ENCODE data around the gene NPHP4.
"Not testable (repeated sequence)": the region's sequence is repeated elsewhere in the genome, so short reads cannot be mapped to it uniquely, and the experiment has no call there.

NPHP4 gene

GRCh38 chr1:6030132-6030531 lies 37.9 kb upstream of the NPHP4 start:
- no peaks in the 10 kb centered on the region for H3K4me1 ChIP-seq
- H3K4me3 ChIP-seq = no peak overlapping the region
- no peaks in the 10 kb centered on the region for H3K36me3 ChIP-seq (replicated peaks)
- no peaks in the 10 kb centered on the region for H3K27me3 ChIP-seq (ENCODE audit: low read depth)
- DNase-seq (ENCODE audit: low spot score in 2 of 2) = no peak
- in situ Hi-C loops (cut with MboI; ENCODE audit: low sequenced_read_pairs) = no loop called here
- no peaks in the 10 kb centered on the region for H3K9me3 ChIP-seq

- no peak overlapping the region for H3K4me3 ChIP-seq
- no peaks in the 10 kb centered on the region for H3K27me3 ChIP-seq (ENCODE audit: low read depth)
- in situ Hi-C loops (cut with MboI; ENCODE audit: low sequenced_read_pairs) = no loop called here
- DNase-seq (ENCODE audit: low spot score in 2 of 2) = no peak
- no peaks in the 10 kb centered on the region for H3K36me3 ChIP-seq (replicated peaks)
- no peaks in the 10 kb centered on the region for H3K9me3 ChIP-seq
- H3K4me1 ChIP-seq = no peaks in the 10 kb centered on the region
Measured at GRCh38 chr1:6029351-6029750, 37.1 kb upstream of the NPHP4 start.

- DNase-seq (ENCODE audit: low spot score in 2 of 2) = no peak
- no peak overlapping the region for H3K4me3 ChIP-seq
- no peaks in the 10 kb centered on the region for H3K4me1 ChIP-seq
- no peaks in the 10 kb centered on the region for H3K9me3 ChIP-seq
- H3K27me3 ChIP-seq (ENCODE audit: low read depth) = no peaks in the 10 kb centered on the region
- in situ Hi-C loops (cut with MboI; ENCODE audit: low sequenced_read_pairs) = no loop called here
- no peaks in the 10 kb centered on the region for H3K36me3 ChIP-seq (replicated peaks)
Measured at GRCh38 chr1:6028042-6028850, 36.0 kb upstream of the NPHP4 start.

- H3K36me3 ChIP-seq (replicated peaks) = no peaks in the 10 kb centered on the region
- H3K27me3 ChIP-seq (ENCODE audit: low read depth) = no peaks in the 10 kb centered on the region
- H3K4me3 ChIP-seq = no peak overlapping the region
- in situ Hi-C loops (cut with MboI; ENCODE audit: low sequenced_read_pairs) = no loop called here
- no peaks in the 10 kb centered on the region for H3K9me3 ChIP-seq
- DNase-seq (ENCODE audit: low spot score in 2 of 2) = no peak
- H3K4me1 ChIP-seq = no peaks in the 10 kb centered on the region
Measured at GRCh38 chr1:6027591-6027990, 35.4 kb upstream of the NPHP4 start.

- Histone ChIP-seq H3K4me1 (no peaks in the 10 kb centered on the region), H3K36me3 (replicated peaks) (no peaks in the 10 kb centered on the region), H3K4me3 (0 out of 2 replicates have a peak overlapping the region, but pooled peaks have one; percentile 3), H3K9me3 (no peaks in the 10 kb centered on the region), H3K27me3 (ENCODE audit: low read depth) (no peaks in the 10 kb centered on the region)
- peak in 1 of 2 experiments; percentile 74 for DNase-seq (ENCODE audit: low spot score in 2 of 2)
- in situ Hi-C loops (cut with MboI; ENCODE audit: low sequenced_read_pairs) = no loop called here
Measured at GRCh38 chr1:6026095-6026809, 34.0 kb upstream of the NPHP4 start.

- H3K27me3 ChIP-seq (ENCODE audit: low read depth) = no peaks in the 10 kb centered on the region
- no peaks in the 10 kb centered on the region for H3K36me3 ChIP-seq (replicated peaks)
- no peaks in the 10 kb centered on the region for H3K4me1 ChIP-seq
- H3K9me3 ChIP-seq = no peaks in the 10 kb centered on the region
- no peak for DNase-seq (ENCODE audit: low spot score in 2 of 2)
- 0 out of 2 replicates have a peak overlapping the region, but pooled peaks have one; percentile 3 for H3K4me3 ChIP-seq
- in situ Hi-C loops (cut with MboI; ENCODE audit: low sequenced_read_pairs) = no loop called here
Measured at GRCh38 chr1:6025269-6026094, 33.3 kb upstream of the NPHP4 start.

- Histone ChIP-seq H3K4me1 (no peaks in the 10 kb centered on the region), H3K4me3 (no peak overlapping the region), H3K27me3 (ENCODE audit: low read depth) (no peaks in the 10 kb centered on the region), H3K36me3 (replicated peaks) (no peaks in the 10 kb centered on the region), H3K9me3 (no peaks in the 10 kb centered on the region)
- DNase-seq (ENCODE audit: low spot score in 2 of 2) = no peak
- in situ Hi-C loops (cut with MboI; ENCODE audit: low sequenced_read_pairs) = no loop called here
Measured at GRCh38 chr1:6024376-6024775, 32.2 kb upstream of the NPHP4 start.

- in situ Hi-C loops (cut with MboI; ENCODE audit: low sequenced_read_pairs) = no loop called here
- H3K4me3 ChIP-seq = no peak overlapping the region
- H3K36me3 ChIP-seq (replicated peaks) = no peaks in the 10 kb centered on the region
- no peak for DNase-seq (ENCODE audit: low spot score in 2 of 2)
- no peaks in the 10 kb centered on the region for H3K9me3 ChIP-seq
- H3K27me3 ChIP-seq (ENCODE audit: low read depth) = no peaks in the 10 kb centered on the region
- no peaks in the 10 kb centered on the region for H3K4me1 ChIP-seq
Measured at GRCh38 chr1:6023346-6023745, 31.1 kb upstream of the NPHP4 start.

GRCh38 chr1:6022193-6022592 lies 30.0 kb upstream of the NPHP4 start:
- DNase-seq (ENCODE audit: low spot score in 2 of 2) = no peak
- in situ Hi-C loops (cut with MboI; ENCODE audit: low sequenced_read_pairs) = no loop called here
- no peaks in the 10 kb centered on the region for H3K4me1 ChIP-seq

GRCh38 chr1:6019166-6019845 lies 27.1 kb upstream of the NPHP4 start:
- no peaks in the 10 kb centered on the region for H3K4me1 ChIP-seq
- H3K9me3 ChIP-seq = no peaks in the 10 kb centered on the region
- H3K27me3 ChIP-seq (ENCODE audit: low read depth) = no peaks in the 10 kb centered on the region
- in situ Hi-C loops (cut with MboI; ENCODE audit: low sequenced_read_pairs) = no loop called here
- DNase-seq (ENCODE audit: low spot score in 2 of 2) = no peak
- no peaks in the 10 kb centered on the region for H3K36me3 ChIP-seq (replicated peaks)
- H3K4me3 ChIP-seq = no peak overlapping the region

More at GRCh38 chr1:6022193-6022592, 30.0 kb upstream of the NPHP4 start:
- Histone ChIP-seq H3K36me3 (replicated peaks) (no peaks in the 10 kb centered on the region), H3K9me3 (no peaks in the 10 kb centered on the region), H3K27me3 (ENCODE audit: low read depth) (no peaks in the 10 kb centered on the region), H3K4me3 (no peak overlapping the region)

GRCh38 chr1:6017654-6018053 lies 25.4 kb upstream of the NPHP4 start:
- H3K9me3 ChIP-seq; DNase-seq (ENCODE audit: low spot score in 2 of 2); H3K4me1 ChIP-seq; H3K27me3 ChIP-seq (ENCODE audit: low read depth); in situ Hi-C loops (cut with MboI; ENCODE audit: low sequenced_read_pairs); H3K36me3 ChIP-seq (replicated peaks); H3K4me3 ChIP-seq: not testable (repeated sequence)

- H3K27me3 ChIP-seq (ENCODE audit: low read depth) = no peaks in the 10 kb centered on the region
- H3K4me1 ChIP-seq = no peaks in the 10 kb centered on the region
- DNase-seq (ENCODE audit: low spot score in 2 of 2) = no peak
- H3K9me3 ChIP-seq = no peaks in the 10 kb centered on the region
- no peak overlapping the region for H3K4me3 ChIP-seq
- in situ Hi-C loops (cut with MboI; ENCODE audit: low sequenced_read_pairs) = no loop called here
- no peaks in the 10 kb centered on the region for H3K36me3 ChIP-seq (replicated peaks)
Measured at GRCh38 chr1:6016191-6016865, 24.1 kb upstream of the NPHP4 start.

Measured in HAP-1 (cell line).